Stimulated activated CD8-positive, alpha-beta memory T cell treated with anti-CD3 and anti-CD28 coated beads, Interleukin-12 subunit alpha, Interleukin-12 subunit beta, amount 100 ng/mL, for 1 hour (primary cell): ENCODE measurements around the gene ZNF346.
"Not testable (repeated sequence)": the region's sequence is repeated elsewhere in the genome, so short reads cannot be mapped to it uniquely, and the experiment has no call there.

Experiments used
- DNase-seq: peaks from one replicate; pipeline ENCODE4 v3.0.0-alpha.2; 2020; ENCODE audit warnings: low read depth

Gene ZNF346

DNA sequence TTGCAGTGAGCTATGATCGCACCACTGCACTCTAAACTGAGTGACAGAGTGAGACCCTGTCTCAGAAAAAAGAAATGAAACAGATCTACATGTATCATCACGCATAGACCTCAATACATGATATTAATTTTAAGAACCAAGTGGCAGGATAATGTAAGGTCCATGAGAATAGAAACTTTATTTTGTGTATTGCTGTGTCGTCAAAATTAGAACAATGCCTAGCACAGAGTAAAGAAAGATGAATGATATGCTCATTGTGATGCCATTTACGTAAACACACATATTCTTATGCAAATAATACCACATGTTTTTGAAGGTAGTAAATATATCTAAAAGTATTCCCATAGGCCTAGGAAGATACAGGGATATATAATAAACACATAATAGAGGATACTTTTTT is 12.3 kb upstream of the ZNF346 start:
- DNase-seq = no peak

DNA sequence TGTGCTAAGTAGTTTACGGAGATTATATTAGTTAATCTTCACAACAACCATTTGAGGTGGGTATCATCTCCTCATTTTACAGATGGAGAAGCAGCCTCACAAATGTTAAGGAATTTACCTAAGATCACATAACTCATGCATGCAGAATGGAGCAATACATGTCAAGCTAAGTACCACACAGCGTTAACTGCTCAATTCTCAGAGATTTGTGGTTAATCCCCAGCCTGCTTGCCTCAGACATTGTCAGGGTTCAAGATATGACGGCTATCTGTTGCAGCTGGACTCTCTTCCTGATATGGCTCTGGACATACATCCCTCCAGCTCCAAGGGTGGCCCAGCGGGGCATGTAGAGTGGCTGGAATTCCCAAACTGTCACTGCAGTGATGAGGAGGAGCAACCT is 7.3 kb upstream of the ZNF346 start:
- DNase-seq = no peak

DNA sequence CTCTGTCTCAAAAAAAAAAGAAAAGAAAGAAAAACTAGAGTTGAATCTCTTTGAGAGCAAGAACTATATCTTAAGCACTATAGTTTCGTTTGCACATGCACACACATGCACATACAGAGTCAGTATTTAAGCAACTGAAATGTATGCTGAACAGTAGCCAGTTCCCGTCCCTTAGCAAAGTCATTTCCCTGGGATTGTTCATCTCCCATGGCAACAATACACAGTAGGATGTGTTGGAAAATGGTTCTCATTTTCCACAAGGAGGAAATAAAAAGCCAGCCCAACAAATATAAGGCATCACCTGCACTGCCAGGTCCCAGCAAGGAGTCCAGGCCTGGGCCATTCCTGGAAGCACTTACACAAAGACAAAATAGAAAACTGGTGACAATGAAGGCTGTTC is 4.2 kb upstream of the ZNF346 start:
- DNase-seq = no peak

DNA sequence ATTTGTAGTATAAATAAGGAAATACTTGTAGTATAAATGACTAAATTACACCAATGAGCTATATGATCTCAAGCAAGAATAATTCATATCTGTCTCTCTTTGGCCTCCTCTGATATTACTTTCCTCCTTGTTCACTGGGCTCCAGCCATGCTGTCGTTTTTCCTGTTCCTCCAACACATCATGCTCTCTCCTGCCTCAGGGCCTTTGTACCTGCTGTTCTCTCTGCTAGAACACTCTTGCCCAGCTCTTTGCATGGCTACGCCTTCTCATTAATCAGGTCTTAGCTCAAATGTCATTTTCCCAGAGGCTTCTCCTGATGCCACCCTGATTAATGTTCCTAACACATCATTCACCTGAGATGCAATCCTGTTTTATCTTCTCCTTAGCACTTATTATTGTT is 2.5 kb upstream of the ZNF346 start:
- no peak for DNase-seq

DNA sequence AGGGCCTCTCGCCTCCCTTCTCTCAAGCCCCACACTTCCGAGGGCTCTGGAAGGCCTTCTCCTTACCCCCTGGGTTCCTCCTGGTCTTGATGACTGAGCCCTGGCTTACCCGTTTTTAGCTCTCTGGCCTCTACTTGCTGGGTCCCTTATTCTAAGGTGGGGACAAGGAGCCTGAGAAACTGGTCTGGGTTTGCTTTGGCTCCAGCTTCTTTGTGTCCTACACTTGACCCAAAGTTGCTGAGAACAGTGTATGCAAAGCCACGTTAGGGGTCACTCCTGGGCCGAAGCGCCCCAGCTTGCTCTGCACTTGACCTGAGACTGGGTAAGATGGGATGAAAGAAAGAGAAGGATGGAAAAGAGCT is 788 bp downstream of the ZNF346 start:
- no peak for DNase-seq

DNA sequence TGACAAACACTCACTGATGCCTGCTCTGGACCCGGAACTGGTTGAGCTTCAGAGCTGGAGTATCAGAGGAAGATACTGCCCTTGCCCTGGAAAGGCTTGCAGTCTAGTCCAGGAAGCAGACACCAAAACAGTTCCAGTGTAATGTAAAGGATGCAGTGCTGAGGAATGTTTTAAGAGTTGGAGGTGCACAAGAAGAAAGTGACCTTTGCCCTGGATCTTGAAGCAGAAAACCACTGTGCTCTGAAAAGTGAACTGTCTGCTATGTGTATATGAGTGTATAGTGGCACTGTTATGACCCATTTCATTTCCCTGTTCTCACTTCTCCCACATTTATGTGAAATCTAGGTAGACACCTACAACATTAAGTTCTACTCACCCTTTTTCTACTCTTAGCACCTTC is 2.1 kb downstream of the ZNF346 start:
- no peak for DNase-seq

DNA sequence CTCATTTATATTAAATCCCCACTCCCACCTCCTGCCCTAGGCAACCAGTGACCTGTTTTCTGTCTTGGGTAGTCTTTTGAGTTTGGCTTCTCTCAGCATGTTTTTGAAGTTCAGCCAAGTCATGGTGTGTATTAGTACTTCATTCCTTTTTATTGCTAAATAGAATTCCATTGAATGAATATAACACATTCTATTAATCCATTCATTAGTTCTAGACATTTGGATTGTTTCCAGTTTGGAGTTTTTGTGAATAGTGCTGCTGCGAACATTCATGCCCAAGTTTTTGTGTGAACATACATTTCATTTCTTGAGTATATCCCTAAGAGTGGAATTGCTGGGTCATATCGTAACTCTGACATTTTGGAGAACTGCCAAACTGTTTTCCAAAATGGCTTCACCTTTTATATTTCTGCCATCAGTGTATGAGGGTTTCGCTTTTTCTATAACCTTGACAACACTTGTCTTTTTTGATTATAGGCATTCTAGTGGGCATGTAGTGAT is 2.7 kb downstream of the ZNF346 start:
- no peak for DNase-seq

DNA sequence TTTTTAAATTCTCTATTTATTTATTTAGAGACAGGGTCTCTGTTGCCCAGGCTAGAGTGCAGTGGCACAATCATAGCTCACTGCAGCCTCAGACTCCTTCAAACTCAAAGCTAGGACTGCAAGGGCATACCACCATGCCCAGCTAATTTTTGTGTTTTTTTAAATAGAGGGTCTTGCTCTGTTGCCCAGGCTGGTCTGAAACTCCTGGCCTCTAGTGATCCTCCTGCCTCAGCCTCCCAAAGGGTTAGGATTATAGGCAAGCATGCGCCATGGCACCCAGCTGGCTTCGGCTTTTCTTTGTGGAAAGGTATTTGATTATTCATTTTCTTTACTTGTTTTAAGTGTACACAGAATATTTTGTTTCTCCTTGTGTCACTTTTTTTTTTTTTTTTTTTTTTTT is 5.2 kb downstream of the ZNF346 start:
- no peak for DNase-seq

DNA sequence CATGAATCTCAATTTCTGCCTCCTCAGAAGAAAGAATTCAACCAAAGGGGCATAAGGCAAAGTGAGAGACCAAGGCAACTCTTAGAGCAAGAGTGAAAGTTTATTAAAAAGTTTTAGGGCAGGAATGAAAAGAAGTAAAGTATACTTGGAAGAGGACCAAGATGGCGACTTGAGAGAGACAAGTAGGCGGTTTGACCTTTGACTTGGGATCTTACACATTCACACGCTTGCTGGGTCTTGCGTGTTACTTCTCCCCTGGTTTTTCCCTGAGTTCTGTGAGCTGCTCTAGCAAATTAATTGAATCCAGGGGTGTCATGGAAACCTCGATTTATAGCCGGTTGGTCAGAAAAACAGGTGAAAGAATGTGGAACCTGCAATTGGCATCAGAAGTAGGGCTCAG is 7.0 kb downstream of the ZNF346 start:
- no peak for DNase-seq

DNA sequence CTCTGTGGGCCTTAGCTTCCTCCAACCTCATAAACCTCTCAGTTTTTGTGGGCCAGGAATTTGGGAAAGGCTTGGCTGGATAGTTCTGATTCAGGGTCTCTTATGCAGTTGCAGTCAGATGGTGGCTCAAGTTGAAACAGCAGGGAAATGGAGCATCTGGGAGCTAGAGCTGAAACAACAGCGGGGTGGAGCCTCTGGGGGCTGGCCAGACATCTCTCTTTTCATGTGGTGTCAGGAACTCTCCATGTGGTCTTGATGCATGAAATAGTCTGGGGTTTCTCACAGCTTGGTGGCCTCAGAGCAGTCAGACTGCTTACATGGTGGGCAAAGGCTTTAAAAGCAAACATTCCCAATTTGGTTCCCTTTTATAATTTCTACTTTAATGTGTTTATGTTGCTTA is 13.5 kb downstream of the ZNF346 start:
- no peak for DNase-seq

DNA sequence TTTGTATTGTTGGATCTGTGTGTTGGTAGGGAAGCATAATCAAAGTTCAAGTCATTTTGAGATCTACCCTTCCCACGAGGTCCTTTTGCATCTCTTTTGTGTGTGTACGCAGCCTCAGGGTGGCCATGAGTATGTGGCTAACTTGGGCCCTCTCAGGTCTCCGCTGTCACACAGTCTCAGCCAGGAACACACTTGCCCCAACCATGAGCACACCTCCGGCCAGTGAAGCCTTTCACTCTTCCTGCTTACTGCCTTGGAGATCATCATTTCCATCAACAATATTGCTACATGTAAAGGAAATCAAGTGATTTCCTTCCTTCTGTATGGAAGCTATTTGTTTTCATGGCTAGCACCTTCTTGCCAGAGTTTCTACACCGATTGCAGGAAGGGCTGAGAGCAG is 13.9 kb downstream of the ZNF346 start:
- no peak for DNase-seq

DNA sequence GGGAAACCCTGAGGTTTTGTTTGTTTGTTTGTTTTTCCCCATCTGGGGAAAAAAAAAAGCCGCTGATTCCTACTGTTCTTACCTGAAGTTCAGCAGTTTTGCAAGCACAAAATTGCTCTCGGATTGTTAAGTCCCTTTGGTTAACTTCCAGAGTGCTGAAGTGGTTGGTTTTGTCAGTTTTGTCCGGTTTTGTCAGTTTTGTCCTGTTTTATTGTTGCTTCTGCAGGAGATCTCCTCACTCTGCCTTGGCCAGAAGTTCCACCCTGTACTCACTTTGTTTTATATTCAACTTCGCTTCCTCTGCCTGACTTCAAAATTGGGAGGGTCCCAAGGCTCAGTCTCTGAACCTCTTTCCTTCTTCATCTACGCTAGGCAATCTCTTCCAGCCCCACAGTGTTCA is 14.4 kb downstream of the ZNF346 start:
- DNase-seq = no peak

DNA sequence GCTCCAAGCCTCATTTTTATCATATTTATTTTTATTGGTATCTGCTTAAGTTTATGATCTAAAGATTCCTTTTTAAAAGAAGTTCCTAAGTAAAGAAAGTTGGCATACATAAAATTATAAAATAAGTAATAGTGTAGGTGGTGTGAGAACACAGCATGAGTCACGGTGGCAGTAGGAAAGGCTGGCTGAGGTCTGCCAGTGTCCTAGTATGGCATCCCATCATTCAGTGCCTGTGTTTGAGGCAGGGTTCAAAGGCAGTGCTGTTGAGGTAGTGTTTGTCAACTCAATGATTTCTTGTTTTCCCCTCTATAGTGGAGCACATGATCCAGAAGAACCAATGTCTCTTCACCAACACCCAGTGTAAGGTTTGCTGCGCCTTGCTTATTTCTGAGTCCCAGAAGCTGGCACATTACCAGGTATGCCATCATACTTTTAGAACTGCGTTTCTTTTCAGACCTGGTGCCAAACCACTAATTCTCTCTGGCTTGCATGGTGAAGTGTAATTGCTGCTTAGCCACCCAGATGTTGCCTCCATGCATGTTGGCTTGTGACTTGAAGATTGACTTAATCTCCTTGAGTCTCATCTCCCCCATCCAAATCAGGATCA is 18.4 kb downstream of the ZNF346 start:
- no peak for DNase-seq

DNA sequence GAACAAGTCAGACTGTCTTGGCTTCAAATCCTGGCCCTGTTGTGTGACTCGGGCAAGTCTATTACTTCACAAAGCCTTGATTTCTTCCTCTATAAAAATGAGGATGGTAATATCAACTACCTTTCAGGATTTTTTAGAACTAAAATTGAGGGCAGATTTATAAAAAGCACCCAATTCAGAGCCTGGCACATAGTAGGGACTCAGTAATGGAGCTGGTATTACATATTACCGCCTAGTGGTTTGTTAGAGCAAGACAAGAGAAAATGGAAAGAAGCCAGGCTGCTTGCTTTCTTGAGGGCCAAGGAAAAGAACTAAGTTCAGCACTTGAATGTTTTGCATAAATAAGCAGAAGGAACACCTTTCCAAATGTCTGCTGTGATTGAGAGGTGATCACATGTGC is 19.4 kb downstream of the ZNF346 start:
- no peak for DNase-seq

DNA sequence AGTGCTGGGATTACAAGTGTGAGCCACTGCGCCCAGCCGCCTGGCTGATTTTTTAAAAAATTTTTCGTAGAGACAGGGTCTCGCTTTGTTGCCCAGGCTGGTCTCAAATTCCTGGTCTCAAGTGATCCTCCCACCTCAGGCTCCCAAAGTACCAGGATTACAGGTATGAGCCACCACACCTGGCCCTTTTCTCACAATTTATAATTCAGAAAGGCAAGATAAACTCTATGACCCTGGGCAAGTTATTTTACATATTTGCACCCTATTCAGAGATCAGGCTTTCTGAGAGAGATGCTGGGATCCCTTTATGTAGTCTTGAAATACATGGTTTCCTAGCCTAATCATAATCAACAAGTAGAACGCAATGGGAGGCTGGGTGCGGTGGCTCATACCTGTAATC is 20.6 kb downstream of the ZNF346 start:
- DNase-seq = no peak

DNA sequence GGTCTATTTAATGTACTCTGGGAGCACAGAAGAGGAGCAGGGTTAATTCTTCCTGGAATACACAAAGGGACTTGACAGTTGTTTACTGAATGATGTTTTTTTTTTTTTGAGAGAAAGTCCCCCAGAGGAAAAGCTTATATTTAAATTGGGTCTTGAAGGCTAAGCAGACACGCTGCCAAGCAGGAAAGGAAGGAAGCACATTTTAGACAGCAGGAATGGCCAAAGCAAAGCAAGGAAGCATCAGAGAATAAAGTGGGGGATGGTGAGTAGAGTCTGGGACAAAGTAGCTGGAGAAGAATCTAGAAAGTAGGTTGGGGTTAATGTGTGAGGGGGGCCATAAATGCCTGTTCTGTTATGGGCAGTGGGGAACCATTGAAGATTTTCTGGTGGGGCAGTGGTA is 21.5 kb downstream of the ZNF346 start:
- no peak for DNase-seq

DNA sequence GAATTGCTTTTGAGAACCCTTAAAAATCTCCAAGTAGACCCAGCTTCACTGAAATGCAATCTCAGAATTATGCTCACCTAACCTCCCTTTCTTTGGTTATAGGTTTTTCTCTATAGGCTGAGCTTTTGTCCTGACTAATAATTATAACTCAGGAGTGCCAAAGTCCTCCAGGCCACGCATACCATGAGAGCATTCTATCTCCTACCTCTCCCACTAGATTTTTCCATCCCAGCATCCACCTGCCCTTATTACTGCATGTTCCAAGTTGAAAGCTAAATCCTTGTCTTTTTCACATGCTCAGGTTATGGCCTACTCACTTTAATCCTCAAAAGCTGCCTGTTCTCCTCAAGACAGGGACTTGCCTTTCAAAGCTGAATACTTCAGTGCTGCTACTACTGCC is 22.1 kb downstream of the ZNF346 start:
- no peak for DNase-seq

DNA sequence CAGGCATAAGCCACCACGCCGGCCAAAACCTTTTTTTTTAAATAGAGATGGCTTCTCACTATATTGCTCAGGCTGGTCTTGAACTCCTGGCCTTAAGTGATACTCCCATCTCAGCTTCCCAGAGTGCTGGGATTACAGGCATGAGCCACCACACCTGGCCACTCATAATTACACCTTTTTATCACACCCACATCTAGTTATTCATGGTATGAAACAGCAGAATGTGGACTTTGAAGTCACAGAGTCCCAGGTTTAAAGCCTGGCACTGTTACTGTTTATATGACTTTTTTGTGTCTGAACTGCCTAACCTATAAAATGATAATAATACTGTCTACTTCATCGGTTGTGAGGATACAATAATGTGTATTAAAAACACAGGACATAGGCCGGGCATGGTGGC is 23.1 kb downstream of the ZNF346 start:
- DNase-seq = no peak

DNA sequence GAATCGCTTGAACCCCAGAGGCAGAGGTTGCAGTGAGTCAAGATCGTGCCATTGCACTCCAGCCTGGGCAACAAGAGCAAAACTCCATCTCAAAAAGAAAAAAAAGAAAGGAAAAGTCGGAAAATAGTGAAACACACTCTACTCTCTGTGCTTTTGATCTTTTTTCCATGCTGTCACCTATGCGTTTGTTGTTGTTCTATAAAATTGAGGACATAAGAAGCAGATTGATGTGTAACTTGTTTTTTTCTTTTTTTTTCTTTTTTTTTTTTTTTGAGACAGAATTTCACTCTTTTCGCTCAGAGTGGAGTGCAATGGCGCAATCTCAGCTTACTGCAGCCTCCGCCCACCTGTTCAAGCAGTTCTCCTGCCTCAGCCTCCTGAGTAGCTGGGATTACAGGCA is 26.0 kb downstream of the ZNF346 start:
- DNase-seq = not testable (repeated sequence)

DNA sequence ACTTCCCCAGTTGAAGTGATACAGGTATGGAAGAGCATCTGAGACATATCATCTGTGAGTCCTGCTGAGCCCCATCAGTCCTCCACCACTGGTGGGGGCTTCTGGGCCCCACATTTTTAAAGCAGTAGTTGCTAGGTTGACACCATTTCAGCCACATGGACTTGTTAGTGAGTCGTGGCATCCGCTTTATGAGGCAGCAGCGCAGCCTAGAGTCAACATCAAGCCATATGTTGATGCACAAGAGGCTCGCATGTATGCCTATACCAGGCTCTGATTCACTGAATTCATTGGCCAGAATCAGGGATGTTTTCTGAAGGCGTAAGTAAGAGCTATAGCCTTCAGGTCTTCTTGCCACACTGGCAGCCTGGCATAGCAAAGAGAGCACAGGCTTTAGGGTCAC is 26.8 kb downstream of the ZNF346 start:
- DNase-seq = no peak

DNA sequence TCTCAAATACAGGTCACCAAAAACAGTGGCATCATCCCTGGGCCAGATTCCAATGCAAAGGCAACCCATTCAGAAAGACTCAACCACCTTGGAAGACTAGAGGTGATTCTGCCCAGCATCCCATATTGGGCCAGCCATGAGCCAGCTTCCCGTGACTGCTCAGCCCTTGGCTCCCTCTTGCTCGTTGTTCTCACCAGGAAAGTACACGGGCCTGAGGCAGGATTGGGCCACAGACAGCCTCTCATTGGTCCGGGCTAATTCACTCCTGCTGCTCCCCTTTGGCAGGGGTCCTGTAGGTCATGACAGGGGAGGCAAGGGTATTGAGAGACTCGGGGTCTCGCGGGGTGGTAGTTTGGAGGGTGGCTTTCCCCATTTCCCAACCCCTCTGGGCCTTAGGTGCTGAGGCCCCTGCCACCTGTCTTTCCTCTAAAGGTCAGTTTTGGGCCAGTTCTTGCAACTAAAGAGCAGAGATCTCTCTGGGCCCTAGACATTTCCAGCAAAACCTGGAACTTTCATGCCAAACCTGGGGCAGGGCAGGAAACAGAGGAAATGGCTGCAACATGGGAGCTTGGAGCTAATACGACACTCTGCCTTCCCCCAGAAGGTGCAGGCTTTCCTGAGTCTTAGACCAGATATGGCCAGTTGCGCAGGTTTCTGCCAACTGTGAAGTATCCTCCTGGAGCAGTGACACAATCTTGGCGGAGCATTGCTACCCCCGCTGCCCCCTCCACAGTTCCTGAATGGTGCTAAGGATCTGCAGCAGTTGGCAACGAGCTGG is 42.2 kb downstream of the ZNF346 start:
- no peak for DNase-seq

DNA sequence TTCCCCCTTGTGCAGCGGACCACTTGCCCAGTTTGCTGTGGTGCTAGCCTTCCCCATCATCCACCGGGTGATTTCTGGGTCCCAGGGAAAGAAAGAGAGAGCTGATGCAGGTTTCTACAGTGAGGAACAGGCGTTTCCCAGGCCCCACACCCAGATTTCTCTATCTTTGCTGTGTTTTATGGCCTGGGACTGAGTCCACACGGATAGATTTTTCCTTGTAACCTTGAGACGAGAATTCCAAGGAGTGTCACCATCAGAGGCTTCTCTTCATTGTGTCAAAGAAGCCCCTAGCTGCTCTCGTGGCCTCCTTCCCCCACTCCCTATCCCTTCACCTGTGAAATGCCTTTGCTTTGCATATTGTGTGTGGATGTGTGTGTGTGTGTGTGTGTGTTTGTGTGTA is 43.0 kb downstream of the ZNF346 start:
- no peak for DNase-seq

DNA sequence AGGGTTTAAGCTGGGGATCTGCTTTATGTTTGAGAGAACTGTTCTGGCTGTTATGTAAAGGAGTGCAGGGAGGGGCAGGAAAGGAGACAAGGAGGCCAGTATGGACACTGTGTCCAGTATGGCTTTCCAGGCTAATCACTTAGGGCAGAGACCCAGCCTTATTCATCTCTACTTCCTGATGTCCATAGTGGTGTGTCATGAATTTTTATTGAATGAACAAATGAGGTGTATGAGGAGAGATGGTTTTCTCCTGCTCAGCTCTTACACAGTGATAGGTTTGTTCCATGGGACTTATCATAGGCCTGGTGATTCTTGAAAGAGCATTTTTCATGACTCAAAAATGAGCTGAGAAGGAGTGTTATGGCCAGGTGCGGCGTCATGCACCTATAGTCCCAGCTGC is 43.7 kb downstream of the ZNF346 start:
- DNase-seq = no peak

DNA sequence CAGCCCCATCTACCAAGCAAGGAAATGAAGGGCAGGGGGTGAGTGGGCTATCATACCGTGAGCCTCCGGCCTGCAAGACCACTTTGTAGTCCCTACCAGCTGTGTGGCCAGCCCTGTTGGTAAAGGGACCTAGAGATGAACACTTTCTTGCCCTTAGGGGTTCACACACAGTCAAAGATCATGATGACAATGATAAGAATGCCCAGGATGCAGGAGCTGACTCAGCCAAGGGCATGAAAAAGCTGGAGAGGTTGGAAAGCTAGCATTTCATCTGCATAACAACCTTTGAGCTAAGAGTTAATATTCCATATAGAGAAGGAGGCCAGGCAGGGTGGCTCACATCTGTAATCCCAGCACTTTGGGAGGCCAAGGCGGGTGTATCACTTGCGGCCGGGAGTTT is 45.0 kb downstream of the ZNF346 start:
- no peak for DNase-seq
